Upper lobe of left lung (tissue), 4 donors: Measurements from ENCODE around the gene SSC4D.

Source experiments
- EP300 ChIP-seq, 4 donors: sonication (generic); formaldehyde crosslinking; IDR thresholded peaks; one replicate each; pipeline ENCODE4 v1.5.1; 2017; ENCODE audit warnings: antibody characterized with exemption in 4 of 4, control low read depth in 2 of 4
- POLR2A ChIP-seq, 4 donors: fragments of 450-650 bp; IDR thresholded peaks; one replicate each; pipeline ENCODE4 v1.5.1; 2016 to 2017; ENCODE audit warnings: antibody characterized with exemption in 4 of 4, mild to moderate bottlenecking in 2 of 4
- POLR2AphosphoS5 ChIP-seq, 2 donors: sonication (generic); formaldehyde crosslinking; IDR thresholded peaks; one replicate each; pipeline ENCODE4 v1.5.1; 2017; ENCODE audit warnings: antibody characterized with exemption in 2 of 2
- TF ChIP-seq, protein P1 (sequence below), 6 experiments: fragments of 450-650 bp in 4 of 6; fragments of 200-600 bp in 2 of 6; sonication (generic) in 2 of 6; IDR thresholded peaks; one replicate each; pipeline ENCODE4 v1.5.1; 2016 to 2019; ENCODE audit warnings: antibody characterized with exemption in 6 of 6

DNA sequence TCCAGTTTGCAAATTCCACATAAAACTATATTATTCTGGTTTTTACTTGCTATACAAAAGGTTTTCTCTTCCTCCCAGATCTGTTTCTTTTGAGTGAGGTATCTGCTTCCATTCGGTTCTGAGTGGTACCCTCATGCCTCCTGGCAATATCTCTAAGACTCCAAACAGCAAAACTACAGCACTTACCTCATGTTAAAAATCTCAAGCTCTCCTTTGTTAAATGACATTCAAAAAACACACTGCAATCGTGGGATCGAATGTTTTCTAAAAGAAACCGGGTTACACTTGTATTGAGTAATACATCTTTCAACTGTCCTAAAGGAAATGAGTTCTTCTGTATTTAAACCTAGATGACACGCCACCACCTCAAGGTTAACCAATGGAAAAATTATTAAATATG is 61.8 kb downstream of the SSC4D start:
- TF ChIP-seq, protein P1, sequence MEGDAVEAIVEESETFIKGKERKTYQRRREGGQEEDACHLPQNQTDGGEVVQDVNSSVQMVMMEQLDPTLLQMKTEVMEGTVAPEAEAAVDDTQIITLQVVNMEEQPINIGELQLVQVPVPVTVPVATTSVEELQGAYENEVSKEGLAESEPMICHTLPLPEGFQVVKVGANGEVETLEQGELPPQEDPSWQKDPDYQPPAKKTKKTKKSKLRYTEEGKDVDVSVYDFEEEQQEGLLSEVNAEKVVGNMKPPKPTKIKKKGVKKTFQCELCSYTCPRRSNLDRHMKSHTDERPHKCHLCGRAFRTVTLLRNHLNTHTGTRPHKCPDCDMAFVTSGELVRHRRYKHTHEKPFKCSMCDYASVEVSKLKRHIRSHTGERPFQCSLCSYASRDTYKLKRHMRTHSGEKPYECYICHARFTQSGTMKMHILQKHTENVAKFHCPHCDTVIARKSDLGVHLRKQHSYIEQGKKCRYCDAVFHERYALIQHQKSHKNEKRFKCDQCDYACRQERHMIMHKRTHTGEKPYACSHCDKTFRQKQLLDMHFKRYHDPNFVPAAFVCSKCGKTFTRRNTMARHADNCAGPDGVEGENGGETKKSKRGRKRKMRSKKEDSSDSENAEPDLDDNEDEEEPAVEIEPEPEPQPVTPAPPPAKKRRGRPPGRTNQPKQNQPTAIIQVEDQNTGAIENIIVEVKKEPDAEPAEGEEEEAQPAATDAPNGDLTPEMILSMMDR (IDR thresholded peaks at IDR 0.05): no peak
- no peak for TF ChIP-seq POLR2A (IDR thresholded peaks at IDR 0.05)
- TF ChIP-seq EP300 (IDR thresholded peaks at IDR 0.05): no peak
- TF ChIP-seq POLR2AphosphoS5 (IDR thresholded peaks at IDR 0.05): no peak
